GM23338 (cell line): Measurements from ENCODE around the gene ILK. TPM values are rescaled to one million over a fixed set of nuclear protein-coding genes. Genes with fewer than 3 reads are reported as not detected.

Experiments
- ATAC-seq: fragments of 200-7000 bp; cut with Tn5 transposase; 3 replicates; pipeline ENCODE4 v1.9.1; 2020
- DNase-seq: peaks from one replicate; pipeline ENCODE4 v3.0.0-alpha.2; 2015; ENCODE audit warnings: low spot score
- H2AFZ ChIP-seq: fragments of 200-600 bp; sonication (generic); 2 replicates; pipeline ENCODE4 v1.8.0; 2016; ENCODE audit warnings: antibody characterized with exemption, mild to moderate bottlenecking, moderate library complexity
- H3F3A ChIP-seq: fragments of 200-600 bp; sonication (generic); replicated peaks from 2 replicates; pipeline ENCODE4 v1.8.0; 2017; ENCODE audit warnings: antibody characterized with exemption, mixed run types, low read depth
- H3K27ac ChIP-seq: fragments of 200-600 bp; sonication (generic); 2 replicates; pipeline ENCODE4 v1.6.1; 2016; ENCODE audit warnings: low read depth
- H3K27me3 ChIP-seq: fragments of 200-600 bp; sonication (generic); 2 replicates; pipeline ENCODE4 v1.8.0; 2016; ENCODE audit warnings: mild to moderate bottlenecking, mixed run types, moderate library complexity; ENCODE audit not compliant: insufficient read depth
- H3K36me3 ChIP-seq: fragments of 200-600 bp; sonication (generic); 2 replicates; pipeline ENCODE4 v1.8.0; 2016; ENCODE audit warnings: mild to moderate bottlenecking; ENCODE audit not compliant: insufficient read depth
- H3K4me1 ChIP-seq: fragments of 200-600 bp; sonication (generic); 2 replicates; pipeline ENCODE4 v1.8.0; 2016; ENCODE audit warnings: mild to moderate bottlenecking, moderate library complexity; ENCODE audit not compliant: insufficient read depth
- H3K4me2 ChIP-seq: fragments of 200-600 bp; sonication (generic); 2 replicates; pipeline ENCODE4 v1.7.1; 2017; ENCODE audit warnings: mixed run types
- H3K4me3 ChIP-seq: fragments of 200-600 bp; sonication (generic); 2 replicates; pipeline ENCODE4 v1.6.1; 2016; ENCODE audit warnings: mixed run types
- H3K79me2 ChIP-seq: fragments of 200-600 bp; sonication (generic); replicated peaks from 2 replicates; pipeline ENCODE4 v1.8.0; 2017; ENCODE audit warnings: mild to moderate bottlenecking; ENCODE audit not compliant: insufficient read depth
- H3K9me2 ChIP-seq: fragments of 200-600 bp; sonication (generic); 2 replicates; pipeline ENCODE4 v1.8.0; 2017; ENCODE audit not compliant: insufficient read depth
- H4K20me1 ChIP-seq: fragments of 200-600 bp; sonication (generic); replicated peaks from 2 replicates; pipeline ENCODE4 v1.8.0; 2017; ENCODE audit warnings: mild to moderate bottlenecking; ENCODE audit not compliant: insufficient read depth
- H3K27ac Mint-ChIP-seq: 2 replicates; pipeline ENCODE4 v1.8.0; 2020; ENCODE audit warnings: inconsistent platforms, mild to moderate bottlenecking, moderate library complexity, mixed read lengths
- H3K27me3 Mint-ChIP-seq: 3 replicates; pipeline ENCODE4 v1.8.0; 2022; ENCODE audit warnings: low read depth, mild to moderate bottlenecking, moderate library complexity, mixed read lengths, inconsistent platforms; ENCODE audit not compliant: insufficient read depth, poor library complexity
- H3K36me3 Mint-ChIP-seq: 3 replicates; pipeline ENCODE4 v1.8.0; 2021; ENCODE audit warnings: low read depth, mild to moderate bottlenecking, inconsistent platforms, moderate library complexity, mixed read lengths
- H3K4me1 Mint-ChIP-seq: 3 replicates; pipeline ENCODE4 v1.8.0; 2020; ENCODE audit warnings: mild to moderate bottlenecking, inconsistent platforms, mixed read lengths
- H3K4me3 Mint-ChIP-seq: 3 replicates; pipeline ENCODE4 v1.8.0; 2021; ENCODE audit warnings: moderate library complexity, mild to moderate bottlenecking, inconsistent platforms, mixed read lengths
- H3K9me3 Mint-ChIP-seq: 3 replicates; pipeline ENCODE4 v1.8.0; 2020; ENCODE audit warnings: moderate library complexity, mild to moderate bottlenecking, inconsistent platforms, mixed read lengths
- CREB1 ChIP-seq: fragments of 250-450 bp; sonication (Bioruptor Pico); IDR thresholded peaks from 2 replicates; pipeline ENCODE4 v1.5.0; 2020; ENCODE audit warnings: low read depth, mild to moderate bottlenecking, moderate library complexity
- EZH2 ChIP-seq: fragments of 200-600 bp; sonication (generic); IDR thresholded peaks from one replicate; pipeline ENCODE4 v1.8.0; 2017; ENCODE audit warnings: antibody characterized with exemption, mild to moderate bottlenecking, low read depth; ENCODE audit not compliant: unreplicated experiment
- EZH2phosphoT487 ChIP-seq: fragments of 200-600 bp; sonication (generic); IDR thresholded peaks from one replicate; pipeline ENCODE4 v1.8.1; 2018; ENCODE audit warnings: antibody characterized with exemption; ENCODE audit not compliant: unreplicated experiment
- JUNB ChIP-seq: IDR thresholded peaks from one replicate; pipeline ENCODE4 v1.6.1; 2016; ENCODE audit warnings: antibody characterized with exemption; ENCODE audit not compliant: unreplicated experiment
- POLR2AphosphoS5 ChIP-seq: IDR thresholded peaks from 2 replicates; pipeline ENCODE4 v1.6.1; 2016; ENCODE audit warnings: antibody characterized with exemption, low read depth
- STAT1 ChIP-seq: IDR thresholded peaks from one replicate; pipeline ENCODE4 v1.6.1; 2016; ENCODE audit warnings: antibody characterized with exemption; ENCODE audit not compliant: unreplicated experiment
- ZNF114 ChIP-seq: fragments of 250-450 bp; sonication (Bioruptor Pico); IDR thresholded peaks from 2 replicates; pipeline ENCODE4 v1.5.0; 2020; ENCODE audit warnings: mild to moderate bottlenecking, moderate library complexity
- ZNF331 ChIP-seq: fragments of 250-450 bp; sonication (Bioruptor Pico); IDR thresholded peaks from 2 replicates; pipeline ENCODE4 v1.5.0; 2020; ENCODE audit warnings: low read depth, mild to moderate bottlenecking, moderate library complexity
- polyA plus RNA-seq: library from polyadenylated mRNA; unstranded; fragments of >200 nt; fragmentation: Nextera tagmentation; extraction: Ambion mirVana; gene quantifications from 2 replicates; pipeline ENCODE4 v1.2.1, GENCODE V29; 2016
- total RNA-seq: library from RNA; depleted of rRNA; stranded (reverse); fragments of >200 nt; shearing (Covaris generic); gene quantifications from 2 replicates; pipeline ENCODE4 v1.2.3, GENCODE V29; 2014
- TF ChIP-seq, protein P1 (sequence below), 2 experiments: fragments of 200-600 bp in 1 of 2; sonication (generic) in 1 of 2; conservative IDR thresholded peaks; 2 replicates each; pipeline versions ENCODE4 v1.5.1 to v1.6.1; 2016 to 2017; ENCODE audit warnings: antibody characterized with exemption in 2 of 2, low read depth in 2 of 2, mild to moderate bottlenecking in 2 of 2, moderate library complexity in 1 of 2
- TF ChIP-seq, protein P2 (sequence below): IDR thresholded peaks from one replicate; pipeline ENCODE4 v1.6.1; 2018; ENCODE audit warnings: antibody characterized with exemption; ENCODE audit not compliant: unreplicated experiment
- TF ChIP-seq, protein P3 (sequence below): fragments of 250-450 bp; sonication (Bioruptor Pico); IDR thresholded peaks from 2 replicates; pipeline ENCODE4 v1.5.0; 2020; ENCODE audit warnings: mild to moderate bottlenecking, moderate library complexity

ILK gene
- total and polyA plus RNA-seq, 2 experiments from 2014 or later = 62.6 to 91.0 TPM

DNA sequence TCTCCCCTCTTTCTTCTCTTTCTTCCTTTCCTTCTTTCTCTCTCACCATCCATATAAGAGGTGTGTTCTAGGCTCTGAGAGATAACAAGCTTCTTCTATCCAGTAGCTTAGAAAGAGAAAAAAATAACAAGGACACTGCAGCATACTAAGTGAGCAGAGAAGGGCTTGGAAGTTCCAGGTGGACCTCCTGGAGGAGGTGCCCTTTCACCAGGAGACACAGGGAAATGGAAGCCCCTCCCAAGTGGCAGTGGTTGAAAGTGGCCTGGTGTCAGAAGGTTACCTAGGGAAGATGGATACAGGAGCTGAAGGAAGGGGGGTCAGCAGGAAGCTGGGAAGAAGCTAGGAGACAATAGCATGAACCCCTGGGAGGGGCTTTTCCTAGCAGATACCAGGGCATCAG, 46.5 kb downstream of the ILK start:
- TF ChIP-seq, protein P1, sequence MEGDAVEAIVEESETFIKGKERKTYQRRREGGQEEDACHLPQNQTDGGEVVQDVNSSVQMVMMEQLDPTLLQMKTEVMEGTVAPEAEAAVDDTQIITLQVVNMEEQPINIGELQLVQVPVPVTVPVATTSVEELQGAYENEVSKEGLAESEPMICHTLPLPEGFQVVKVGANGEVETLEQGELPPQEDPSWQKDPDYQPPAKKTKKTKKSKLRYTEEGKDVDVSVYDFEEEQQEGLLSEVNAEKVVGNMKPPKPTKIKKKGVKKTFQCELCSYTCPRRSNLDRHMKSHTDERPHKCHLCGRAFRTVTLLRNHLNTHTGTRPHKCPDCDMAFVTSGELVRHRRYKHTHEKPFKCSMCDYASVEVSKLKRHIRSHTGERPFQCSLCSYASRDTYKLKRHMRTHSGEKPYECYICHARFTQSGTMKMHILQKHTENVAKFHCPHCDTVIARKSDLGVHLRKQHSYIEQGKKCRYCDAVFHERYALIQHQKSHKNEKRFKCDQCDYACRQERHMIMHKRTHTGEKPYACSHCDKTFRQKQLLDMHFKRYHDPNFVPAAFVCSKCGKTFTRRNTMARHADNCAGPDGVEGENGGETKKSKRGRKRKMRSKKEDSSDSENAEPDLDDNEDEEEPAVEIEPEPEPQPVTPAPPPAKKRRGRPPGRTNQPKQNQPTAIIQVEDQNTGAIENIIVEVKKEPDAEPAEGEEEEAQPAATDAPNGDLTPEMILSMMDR (conservative IDR thresholded peaks at IDR 0.05; ENCODE audit: low read depth in 2 of 2) = no peak
- no peak for TF ChIP-seq ZNF331 (CRISPR knock-in tag)
- TF ChIP-seq EZH2phosphoT487 = no peak
- TF ChIP-seq EZH2 = no peak
- TF ChIP-seq, protein P2, sequence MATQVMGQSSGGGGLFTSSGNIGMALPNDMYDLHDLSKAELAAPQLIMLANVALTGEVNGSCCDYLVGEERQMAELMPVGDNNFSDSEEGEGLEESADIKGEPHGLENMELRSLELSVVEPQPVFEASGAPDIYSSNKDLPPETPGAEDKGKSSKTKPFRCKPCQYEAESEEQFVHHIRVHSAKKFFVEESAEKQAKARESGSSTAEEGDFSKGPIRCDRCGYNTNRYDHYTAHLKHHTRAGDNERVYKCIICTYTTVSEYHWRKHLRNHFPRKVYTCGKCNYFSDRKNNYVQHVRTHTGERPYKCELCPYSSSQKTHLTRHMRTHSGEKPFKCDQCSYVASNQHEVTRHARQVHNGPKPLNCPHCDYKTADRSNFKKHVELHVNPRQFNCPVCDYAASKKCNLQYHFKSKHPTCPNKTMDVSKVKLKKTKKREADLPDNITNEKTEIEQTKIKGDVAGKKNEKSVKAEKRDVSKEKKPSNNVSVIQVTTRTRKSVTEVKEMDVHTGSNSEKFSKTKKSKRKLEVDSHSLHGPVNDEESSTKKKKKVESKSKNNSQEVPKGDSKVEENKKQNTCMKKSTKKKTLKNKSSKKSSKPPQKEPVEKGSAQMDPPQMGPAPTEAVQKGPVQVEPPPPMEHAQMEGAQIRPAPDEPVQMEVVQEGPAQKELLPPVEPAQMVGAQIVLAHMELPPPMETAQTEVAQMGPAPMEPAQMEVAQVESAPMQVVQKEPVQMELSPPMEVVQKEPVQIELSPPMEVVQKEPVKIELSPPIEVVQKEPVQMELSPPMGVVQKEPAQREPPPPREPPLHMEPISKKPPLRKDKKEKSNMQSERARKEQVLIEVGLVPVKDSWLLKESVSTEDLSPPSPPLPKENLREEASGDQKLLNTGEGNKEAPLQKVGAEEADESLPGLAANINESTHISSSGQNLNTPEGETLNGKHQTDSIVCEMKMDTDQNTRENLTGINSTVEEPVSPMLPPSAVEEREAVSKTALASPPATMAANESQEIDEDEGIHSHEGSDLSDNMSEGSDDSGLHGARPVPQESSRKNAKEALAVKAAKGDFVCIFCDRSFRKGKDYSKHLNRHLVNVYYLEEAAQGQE = no peak
- TF ChIP-seq ZNF114 (CRISPR knock-in tag) = no peak
- TF ChIP-seq, protein P3, sequence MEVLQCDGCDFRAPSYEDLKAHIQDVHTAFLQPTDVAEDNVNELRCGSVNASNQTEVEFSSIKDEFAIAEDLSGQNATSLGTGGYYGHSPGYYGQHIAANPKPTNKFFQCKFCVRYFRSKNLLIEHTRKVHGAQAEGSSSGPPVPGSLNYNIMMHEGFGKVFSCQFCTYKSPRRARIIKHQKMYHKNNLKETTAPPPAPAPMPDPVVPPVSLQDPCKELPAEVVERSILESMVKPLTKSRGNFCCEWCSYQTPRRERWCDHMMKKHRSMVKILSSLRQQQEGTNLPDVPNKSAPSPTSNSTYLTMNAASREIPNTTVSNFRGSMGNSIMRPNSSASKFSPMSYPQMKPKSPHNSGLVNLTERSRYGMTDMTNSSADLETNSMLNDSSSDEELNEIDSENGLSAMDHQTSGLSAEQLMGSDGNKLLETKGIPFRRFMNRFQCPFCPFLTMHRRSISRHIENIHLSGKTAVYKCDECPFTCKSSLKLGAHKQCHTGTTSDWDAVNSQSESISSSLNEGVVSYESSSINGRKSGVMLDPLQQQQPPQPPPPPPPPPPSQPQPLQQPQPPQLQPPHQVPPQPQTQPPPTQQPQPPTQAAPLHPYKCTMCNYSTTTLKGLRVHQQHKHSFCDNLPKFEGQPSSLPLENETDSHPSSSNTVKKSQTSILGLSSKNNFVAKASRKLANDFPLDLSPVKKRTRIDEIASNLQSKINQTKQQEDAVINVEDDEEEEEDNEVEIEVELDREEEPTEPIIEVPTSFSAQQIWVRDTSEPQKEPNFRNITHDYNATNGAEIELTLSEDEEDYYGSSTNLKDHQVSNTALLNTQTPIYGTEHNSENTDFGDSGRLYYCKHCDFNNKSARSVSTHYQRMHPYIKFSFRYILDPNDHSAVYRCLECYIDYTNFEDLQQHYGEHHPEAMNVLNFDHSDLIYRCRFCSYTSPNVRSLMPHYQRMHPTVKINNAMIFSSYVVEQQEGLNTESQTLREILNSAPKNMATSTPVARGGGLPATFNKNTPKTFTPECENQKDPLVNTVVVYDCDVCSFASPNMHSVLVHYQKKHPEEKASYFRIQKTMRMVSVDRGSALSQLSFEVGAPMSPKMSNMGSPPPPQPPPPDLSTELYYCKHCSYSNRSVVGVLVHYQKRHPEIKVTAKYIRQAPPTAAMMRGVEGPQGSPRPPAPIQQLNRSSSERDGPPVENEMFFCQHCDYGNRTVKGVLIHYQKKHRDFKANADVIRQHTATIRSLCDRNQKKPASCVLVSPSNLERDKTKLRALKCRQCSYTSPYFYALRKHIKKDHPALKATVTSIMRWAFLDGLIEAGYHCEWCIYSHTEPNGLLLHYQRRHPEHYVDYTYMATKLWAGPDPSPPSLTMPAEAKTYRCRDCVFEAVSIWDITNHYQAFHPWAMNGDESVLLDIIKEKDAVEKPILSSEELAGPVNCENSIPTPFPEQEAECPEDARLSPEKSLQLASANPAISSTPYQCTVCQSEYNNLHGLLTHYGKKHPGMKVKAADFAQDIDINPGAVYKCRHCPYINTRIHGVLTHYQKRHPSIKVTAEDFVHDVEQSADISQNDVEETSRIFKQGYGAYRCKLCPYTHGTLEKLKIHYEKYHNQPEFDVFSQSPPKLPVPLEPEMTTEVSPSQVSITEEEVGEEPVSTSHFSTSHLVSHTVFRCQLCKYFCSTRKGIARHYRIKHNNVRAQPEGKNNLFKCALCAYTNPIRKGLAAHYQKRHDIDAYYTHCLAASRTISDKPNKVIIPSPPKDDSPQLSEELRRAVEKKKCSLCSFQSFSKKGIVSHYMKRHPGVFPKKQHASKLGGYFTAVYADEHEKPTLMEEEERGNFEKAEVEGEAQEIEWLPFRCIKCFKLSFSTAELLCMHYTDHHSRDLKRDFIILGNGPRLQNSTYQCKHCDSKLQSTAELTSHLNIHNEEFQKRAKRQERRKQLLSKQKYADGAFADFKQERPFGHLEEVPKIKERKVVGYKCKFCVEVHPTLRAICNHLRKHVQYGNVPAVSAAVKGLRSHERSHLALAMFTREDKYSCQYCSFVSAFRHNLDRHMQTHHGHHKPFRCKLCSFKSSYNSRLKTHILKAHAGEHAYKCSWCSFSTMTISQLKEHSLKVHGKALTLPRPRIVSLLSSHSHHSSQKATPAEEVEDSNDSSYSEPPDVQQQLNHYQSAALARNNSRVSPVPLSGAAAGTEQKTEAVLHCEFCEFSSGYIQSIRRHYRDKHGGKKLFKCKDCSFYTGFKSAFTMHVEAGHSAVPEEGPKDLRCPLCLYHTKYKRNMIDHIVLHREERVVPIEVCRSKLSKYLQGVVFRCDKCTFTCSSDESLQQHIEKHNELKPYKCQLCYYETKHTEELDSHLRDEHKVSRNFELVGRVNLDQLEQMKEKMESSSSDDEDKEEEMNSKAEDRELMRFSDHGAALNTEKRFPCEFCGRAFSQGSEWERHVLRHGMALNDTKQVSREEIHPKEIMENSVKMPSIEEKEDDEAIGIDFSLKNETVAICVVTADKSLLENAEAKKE = no peak
- no peak for TF ChIP-seq CREB1
- TF ChIP-seq JUNB = no peak
- no peak for TF ChIP-seq STAT1
- no peak for TF ChIP-seq POLR2AphosphoS5
- no peak overlapping the region for H2AFZ ChIP-seq
- Mint-ChIP-seq H3K27ac (no peak overlapping the region), H3K9me3 (no peaks in the 10 kb centered on the region), H3K27me3 (no peaks in the 10 kb centered on the region), H3K36me3 (no peaks in the 10 kb centered on the region), H3K4me1 (no peaks in the 10 kb centered on the region), H3K4me3 (no peak overlapping the region)
- no peaks in the 10 kb centered on the region; the same call in 1 of the 2 replicates for H4K20me1 ChIP-seq
- DNase-seq = no peak
- H3K36me3 ChIP-seq = no peaks in the 10 kb centered on the region
- H3K27me3 ChIP-seq = peaks cover 39% of the 10 kb centered on the region
- no peaks in the 10 kb centered on the region for H3K9me2 ChIP-seq
- no peak overlapping the region for H3K4me3 ChIP-seq
- H3K79me2 ChIP-seq = no peaks in the 10 kb centered on the region
- no peak overlapping the region for H3K27ac ChIP-seq
- no peaks in the 10 kb centered on the region for H3F3A ChIP-seq
- no peak overlapping the region for H3K4me2 ChIP-seq
- peaks cover 13% of the 10 kb centered on the region; the same call in 1 of the 2 replicates for H3K4me1 ChIP-seq
- no peak for ATAC-seq
